H9 (cell line): ENCODE measurements around the gene GBE1. TPM values are rescaled to one million over a fixed set of nuclear protein-coding genes. Genes with fewer than 3 reads are reported as not detected.

Source experiments
- DNase-seq: peaks from one replicate; pipeline ENCODE4 v3.0.0-alpha.2; 2017
- H2AFZ ChIP-seq: one replicate; pipeline ENCODE4 v1.6.1; 2013; ENCODE audit warnings: mild to moderate bottlenecking, low read length, control low read depth, moderate library complexity
- H2AK5ac ChIP-seq: 2 replicates; pipeline ENCODE4 v1.6.1; 2013; ENCODE audit warnings: low read length, control low read depth, mixed read lengths; ENCODE audit not compliant: insufficient read length
- H2BK120ac ChIP-seq: one replicate; pipeline ENCODE4 v1.6.1; 2013; ENCODE audit warnings: low read depth, mild to moderate bottlenecking, low read length, control low read depth, inconsistent platforms; ENCODE audit not compliant: poor library complexity, severe bottlenecking
- H2BK12ac ChIP-seq: 2 replicates; pipeline ENCODE4 v1.6.1; 2013; ENCODE audit warnings: low read length, control low read depth, mixed read lengths, low read depth; ENCODE audit not compliant: insufficient read length
- H2BK15ac ChIP-seq: 2 replicates; pipeline ENCODE4 v1.6.1; 2013; ENCODE audit warnings: low read depth, low read length, control low read depth
- H2BK20ac ChIP-seq: one replicate; pipeline ENCODE4 v1.6.1; 2013; ENCODE audit warnings: low read depth, mild to moderate bottlenecking, low read length, control low read depth, inconsistent platforms; ENCODE audit not compliant: poor library complexity, severe bottlenecking
- H2BK5ac ChIP-seq: 2 replicates; pipeline ENCODE4 v1.6.1; 2013; ENCODE audit warnings: low read length, control low read depth, mixed read lengths; ENCODE audit not compliant: insufficient read length
- H3K14ac ChIP-seq: 2 replicates; pipeline ENCODE4 v1.6.1; 2013; ENCODE audit warnings: low read length, control low read depth; ENCODE audit not compliant: insufficient read depth
- H3K18ac ChIP-seq: 2 replicates; pipeline ENCODE4 v1.6.1; 2013; ENCODE audit warnings: low read depth, mild to moderate bottlenecking, mixed read lengths, low read length, control low read depth; ENCODE audit not compliant: insufficient read length
- H3K23ac ChIP-seq: 2 replicates; pipeline ENCODE4 v1.6.1; 2013; ENCODE audit warnings: low read length, control low read depth, mixed read lengths, low read depth; ENCODE audit not compliant: insufficient read length
- H3K23me2 ChIP-seq: 2 replicates; pipeline ENCODE4 v1.6.1; 2013; ENCODE audit warnings: low read depth, mild to moderate bottlenecking, mixed read lengths, low read length, control low read depth; ENCODE audit not compliant: insufficient read length, poor library complexity, severe bottlenecking
- H3K27ac ChIP-seq: 2 replicates; pipeline ENCODE4 v1.5.1; 2013; ENCODE audit warnings: low read length, control low read depth, mixed read lengths, low read depth; ENCODE audit not compliant: insufficient read length
- H3K27me3 ChIP-seq: 2 replicates; pipeline ENCODE4 v1.6.1; 2013; ENCODE audit warnings: low read length, control low read depth, inconsistent platforms; ENCODE audit not compliant: insufficient read depth
- H3K4ac ChIP-seq: 2 replicates; pipeline ENCODE4 v1.6.1; 2013; ENCODE audit warnings: low read depth, mild to moderate bottlenecking, control low read depth, inconsistent platforms, low read length, moderate library complexity
- H3K4me1 ChIP-seq: 2 replicates; pipeline ENCODE4 v1.6.1; 2013; ENCODE audit warnings: low read length, control low read depth, inconsistent platforms; ENCODE audit not compliant: insufficient read depth
- H3K4me2 ChIP-seq: 2 replicates; pipeline ENCODE4 v1.6.1; 2013; ENCODE audit warnings: low read length, control low read depth, mixed read lengths; ENCODE audit not compliant: insufficient read length, insufficient read depth
- H3K56ac ChIP-seq: 2 replicates; pipeline ENCODE4 v1.6.1; 2013; ENCODE audit warnings: low read depth, mild to moderate bottlenecking, mixed read lengths, low read length, control low read depth; ENCODE audit not compliant: insufficient read length
- H3K79me1 ChIP-seq: 2 replicates; pipeline ENCODE4 v1.6.1; 2013; ENCODE audit warnings: low read depth, mild to moderate bottlenecking, moderate library complexity, low read length, control low read depth, inconsistent platforms; ENCODE audit not compliant: insufficient read depth, poor library complexity, severe bottlenecking
- H3K79me2 ChIP-seq: 2 replicates; pipeline ENCODE4 v1.6.1; 2013; ENCODE audit warnings: low read length, control low read depth, inconsistent platforms; ENCODE audit not compliant: insufficient read depth
- H3K9ac ChIP-seq: 2 replicates; pipeline ENCODE4 v1.6.1; 2013; ENCODE audit warnings: low read length, control low read depth, mixed read lengths; ENCODE audit not compliant: insufficient read length; ENCODE audit errors: extremely low read depth
- H3K9me3 ChIP-seq: one replicate; pipeline ENCODE4 v1.6.1; 2013; ENCODE audit warnings: low read depth, low read length, inconsistent platforms; ENCODE audit not compliant: control insufficient read depth
- H3T11ph ChIP-seq: one replicate; pipeline ENCODE4 v1.6.1; 2013; ENCODE audit warnings: mild to moderate bottlenecking, low read length, control low read depth, inconsistent platforms
- H4K20me1 ChIP-seq: one replicate; pipeline ENCODE4 v1.6.1; 2013; ENCODE audit not compliant: control insufficient read depth, insufficient read length, insufficient read depth
- H4K5ac ChIP-seq: 2 replicates; pipeline ENCODE4 v1.6.1; 2013; ENCODE audit warnings: low read depth, mild to moderate bottlenecking, mixed read lengths, low read length, control low read depth; ENCODE audit not compliant: insufficient read length
- H4K8ac ChIP-seq: replicated peaks from 2 replicates; pipeline ENCODE4 v1.6.1; 2013; ENCODE audit warnings: low read length, control low read depth, mixed read lengths, low read depth; ENCODE audit not compliant: insufficient read length
- H4K91ac ChIP-seq: 2 replicates; pipeline ENCODE4 v1.6.1; 2013; ENCODE audit warnings: low read depth, mild to moderate bottlenecking, moderate library complexity, mixed read lengths, low read length, control low read depth; ENCODE audit not compliant: insufficient read length
- H3K27ac Mint-ChIP-seq, 3 experiments: 2 replicates in 2 of 3; 3 replicates in 1 of 3; pipeline ENCODE4 v1.8.0; 2020 to 2021; ENCODE audit warnings: mixed read lengths in 3 of 3, mild to moderate bottlenecking in 1 of 3, moderate library complexity in 1 of 3
- H3K27me3 Mint-ChIP-seq: 2 replicates; pipeline ENCODE4 v1.8.0; 2021; ENCODE audit warnings: low read depth, mild to moderate bottlenecking, moderate library complexity, mixed read lengths
- H3K36me3 Mint-ChIP-seq, 3 experiments: 2 replicates in 2 of 3; 3 replicates in 1 of 3; pipeline ENCODE4 v1.8.0; 2020 to 2021; ENCODE audit warnings: low read depth in 3 of 3, mixed read lengths in 3 of 3; ENCODE audit not compliant: insufficient read depth in 1 of 3
- H3K4me1 Mint-ChIP-seq, 2 experiments: 2 replicates each; pipeline ENCODE4 v1.8.0; 2020; ENCODE audit warnings: mixed read lengths in 2 of 2
- H3K4me3 Mint-ChIP-seq, 2 experiments: 2 replicates in 1 of 2; 3 replicates in 1 of 2; pipeline ENCODE4 v1.8.0; 2020 to 2021; ENCODE audit warnings: mild to moderate bottlenecking in 2 of 2, mixed read lengths in 2 of 2, moderate library complexity in 1 of 2
- H3K9me3 Mint-ChIP-seq, 2 experiments: 2 replicates in 1 of 2; 3 replicates in 1 of 2; pipeline ENCODE4 v1.8.0; 2020; ENCODE audit warnings: mild to moderate bottlenecking in 2 of 2, mixed read lengths in 2 of 2, moderate library complexity in 1 of 2
- CTCF ChIP-seq: fragments of 200-600 bp; sonication (generic); conservative IDR thresholded peaks from 3 replicates; pipeline ENCODE4 v1.8.0; 2021; ENCODE audit warnings: antibody characterized with exemption, mild to moderate bottlenecking
- WGBS: extraction: QIAGEN DNeasy Blood & Tissue Kit; methylation state at CpG from one replicate; pipeline ENCODE4 v1.1.7; 2013; ENCODE audit warnings: missing lambda C conversion rate, low lambda C conversion rate, mixed read lengths; ENCODE audit not compliant: insufficient read length; ENCODE audit errors: extremely low coverage; 5-methylcytosine and 5-hydroxymethylcytosine counted together
- total RNA-seq: library from RNA; stranded (reverse); gene quantifications from 2 replicates; pipeline ENCODE4 v1.2.1, GENCODE V29; 2021

The GBE1 gene
- total RNA-seq, 1 experiment from 2014 or later: 13.8 TPM

GRCh38 chr3:81699536-81700320 lies 61.7 kb downstream of the GBE1 start:
- Histone ChIP-seq H3K4ac (no peak overlapping the region), H2AFZ (no peak overlapping the region), H3K23ac (no peak overlapping the region), H2BK5ac (no peak overlapping the region), H2AK5ac (no peak overlapping the region), H3T11ph (no peak overlapping the region), H3K18ac (no peak overlapping the region), H3K79me1 (no peaks in the 10 kb centered on the region), H3K4me1 (no peaks in the 10 kb centered on the region), H2BK15ac (no peak overlapping the region), H3K79me2 (no peaks in the 10 kb centered on the region), H4K8ac (no peak overlapping the region), H3K9ac (no peak overlapping the region), H3K27me3 (no peaks in the 10 kb centered on the region), H3K56ac (no peak overlapping the region), H3K23me2 (no peaks in the 10 kb centered on the region), H3K4me2 (no peak overlapping the region), H3K9me3 (no peaks in the 10 kb centered on the region), H2BK120ac (no peak overlapping the region), H2BK20ac (no peak overlapping the region), H4K20me1 (no peaks in the 10 kb centered on the region), H2BK12ac (no peak overlapping the region), H4K91ac (no peak overlapping the region), H3K27ac (no peak overlapping the region), H3K14ac (no peak overlapping the region), H4K5ac (no peak overlapping the region)
- Mint-ChIP-seq H3K4me1 (no peaks in the 10 kb centered on the region), H3K9me3 (no peaks in the 10 kb centered on the region), H3K27ac (no peak overlapping the region), H3K27me3 (no peaks in the 10 kb centered on the region), H3K4me3 (no peak overlapping the region), H3K36me3 (no peaks in the 10 kb centered on the region)
- DNase-seq: no peak
- WGBS: no CpG with 5 or more reads among the region's 8 CpGs
- no peak for TF ChIP-seq CTCF
